ENCODE measurements around the gene RNF123. TPM values are rescaled to one million over a fixed set of nuclear protein-coding genes. Genes with fewer than 3 reads are reported as not detected.

RNF123 gene
- total and polyA plus RNA-seq, 2 donors (not counting 1 experiment from before 2014, with no cell fraction given): 51.8 to 69.0 TPM

- Mint-ChIP-seq H3K27me3 (no peaks in the 10 kb centered on the region), H3K4me3 (no peak overlapping the region), H3K4me1 (peaks cover 6% of the 10 kb centered on the region), H3K9me3 (ENCODE audit: insufficient read depth) (no peaks in the 10 kb centered on the region), H3K27ac (no peak overlapping the region)
- Histone ChIP-seq H3K27me3 (replicated peaks in 1 of 4; ENCODE audit: control extremely low read depth in 1 of 4, control insufficient read depth in 3 of 4, insufficient read depth in 4 of 4, low read length in 3 of 4) (no peaks in the 10 kb centered on the region), H3K9ac (ENCODE audit: low read length) (no peak overlapping the region), H2AFZ (ENCODE audit: insufficient read depth, low read depth, low read length, poor library complexity, severe bottlenecking) (no peak overlapping the region), H3K27ac (ENCODE audit: low read length in 2 of 2) (no peak overlapping the region), H3K36me3 (replicated peaks in 1 of 2; ENCODE audit: control extremely low read depth in 1 of 2, control insufficient read depth in 1 of 2, extremely low read depth in 1 of 2, insufficient read depth in 2 of 2, low read length in 1 of 2) (peaks cover 0 to 37% of the 10 kb centered on the region in 2 experiments), H3K4me2 (replicated peaks; ENCODE audit: low read depth, low read length, poor library complexity, severe bottlenecking) (no peak overlapping the region), H3K79me2 (ENCODE audit: control insufficient read depth, insufficient read depth, low read length) (no peaks in the 10 kb centered on the region), H3K4me1 (ENCODE audit: control insufficient read depth in 2 of 2, insufficient read depth in 2 of 2, low read length in 2 of 2) (no peaks in the 10 kb centered on the region), H4K20me1 (ENCODE audit: control insufficient read depth, insufficient read depth, low read length, poor library complexity, severe bottlenecking) (no peaks in the 10 kb centered on the region), H3K4me3 (ENCODE audit: control extremely low read depth in 1 of 5, extremely low read depth in 1 of 5, insufficient read depth in 1 of 5, low read depth in 2 of 5, low read length in 4 of 5) (no peak overlapping the region), H3K9me3 (ENCODE audit: control extremely low read depth in 1 of 3, control insufficient read depth in 2 of 3, insufficient read depth in 1 of 3, low read length in 2 of 3) (peaks cover 0 to 3% (median 0%) of the 10 kb centered on the region in 3 donors)
- 98% methylated on average over 7 of the region's 7 CpGs for WGBS (ENCODE audit: insufficient coverage)
- DNase-seq (no peak), ATAC-seq (ENCODE audit: low read depth) (no peak)
- ChIA-PET CTCF (interaction anchor here (0.5 to 5.0 kb wide), 5 partner anchors 15 to 316 kb away, joined by 3 to 40 read pairs (median 4); partner anchors contain the start of gene INKA1), POLR2A (no interaction called here)
- intact Hi-C loops (cut with micrococcal nuclease): loop anchor here (1.0 kb wide), 2 partner anchors 98 to 202 kb away; no protein-coding TSS in a partner anchor
- TF ChIP-seq CTCF (IDR thresholded peaks at IDR 0.05): no peak
- TF ChIP-seq EZH2 (IDR thresholded peaks at IDR 0.05; ENCODE audit: borderline replicate concordance, insufficient read depth, low read depth, low read length, poor library complexity, severe bottlenecking): no peak
Measured at GRCh38 chr3:49703956-49704355, 14.6 kb downstream of the RNF123 start.

GRCh38 chr3:49704629-49705028, 15.3 kb downstream of the RNF123 start:
- Histone ChIP-seq H3K27me3 (replicated peaks in 1 of 4; ENCODE audit: control extremely low read depth in 1 of 4, control insufficient read depth in 3 of 4, insufficient read depth in 4 of 4, low read length in 3 of 4) (no peaks in the 10 kb centered on the region), H2AFZ (ENCODE audit: insufficient read depth, low read depth, low read length, poor library complexity, severe bottlenecking) (no peak overlapping the region), H4K20me1 (ENCODE audit: control insufficient read depth, insufficient read depth, low read length, poor library complexity, severe bottlenecking) (no peaks in the 10 kb centered on the region), H3K4me3 (ENCODE audit: control extremely low read depth in 1 of 5, extremely low read depth in 1 of 5, insufficient read depth in 1 of 5, low read depth in 2 of 5, low read length in 4 of 5) (no peak overlapping the region), H3K4me1 (ENCODE audit: control insufficient read depth in 2 of 2, insufficient read depth in 2 of 2, low read length in 2 of 2) (no peaks in the 10 kb centered on the region), H3K79me2 (ENCODE audit: control insufficient read depth, insufficient read depth, low read length) (no peaks in the 10 kb centered on the region), H3K9ac (ENCODE audit: low read length) (no peak overlapping the region), H3K36me3 (replicated peaks in 1 of 2; ENCODE audit: control extremely low read depth in 1 of 2, control insufficient read depth in 1 of 2, extremely low read depth in 1 of 2, insufficient read depth in 2 of 2, low read length in 1 of 2) (peaks cover 0 to 37% of the 10 kb centered on the region in 2 experiments), H3K9me3 (ENCODE audit: control extremely low read depth in 1 of 3, control insufficient read depth in 2 of 3, insufficient read depth in 1 of 3, low read length in 2 of 3) (peaks cover 0 to 3% (median 0%) of the 10 kb centered on the region in 3 donors), H3K4me2 (replicated peaks; ENCODE audit: low read depth, low read length, poor library complexity, severe bottlenecking) (no peak overlapping the region), H3K27ac (ENCODE audit: low read length in 2 of 2) (no peak overlapping the region)
- ATAC-seq (ENCODE audit: low read depth) (no peak), DNase-seq (no peak)
- CTCF ChIA-PET: interaction anchor here (0.6 to 5.0 kb wide), 3 partner anchors 99 to 209 kb away, joined by 4 to 40 read pairs (median 7); partner anchors contain the start of gene INKA1
- Mint-ChIP-seq H3K4me3 (no peak overlapping the region), H3K4me1 (peaks cover 6% of the 10 kb centered on the region), H3K27me3 (no peaks in the 10 kb centered on the region), H3K9me3 (ENCODE audit: insufficient read depth) (no peaks in the 10 kb centered on the region), H3K27ac (no peak overlapping the region)
- intact Hi-C loops (cut with micrococcal nuclease): no loop called here
- POLR2A ChIA-PET: no interaction called here
- WGBS (ENCODE audit: insufficient coverage): 99% methylated on average over 8 of the region's 8 CpGs
- no peak for TF ChIP-seq CTCF (IDR thresholded peaks at IDR 0.05)
- no peak for TF ChIP-seq EZH2 (IDR thresholded peaks at IDR 0.05; ENCODE audit: borderline replicate concordance, insufficient read depth, low read depth, low read length, poor library complexity, severe bottlenecking)
